GM12878 (cell line): ENCODE results near the gene DGKI. TPM values are rescaled to one million over a fixed set of nuclear protein-coding genes. Genes with fewer than 3 reads are reported as not detected.

ENCODE experiments used
- ATAC-seq: fragments of 200-7000 bp; cut with Tn5 transposase; 3 replicates; pipeline ENCODE4 v1.9.1; 2020; ENCODE audit warnings: mild to moderate bottlenecking, moderate library complexity
- BruUV-seq: library from RNA; stranded (reverse); fragments of 400-500 nt; replicated peaks from 2 replicates; lab custom pipeline; 2021; lab: Mats Ljungman, UMichigan
- CTCF ChIA-PET: fragments of 300-600 bp; sonication (Branson Sonifier 250); formaldehyde crosslinking; extraction: SDS; loops from one replicate; lab custom pipeline; 2021; ENCODE audit warnings: inconsistent platforms; lab: Yijun Ruan, JAX
- POLR2A ChIA-PET: fragments of 350-600 bp; formaldehyde crosslinking; extraction: SDS; loops from one replicate; lab custom pipeline; 2021; ENCODE audit warnings: inconsistent platforms; lab: Charles Lee
- RAD21 ChIA-PET: fragments of 300-600 bp; sonication (Branson Sonifier 250); formaldehyde crosslinking; loops from one replicate; lab custom pipeline; 2023; ENCODE audit warnings: antibody characterized with exemption; ENCODE audit not compliant: unreplicated experiment; lab: Charles Lee
- SMC1A ChIA-PET: fragments of 300-600 bp; sonication (Branson Sonifier 250); formaldehyde crosslinking; loops from one replicate; lab custom pipeline; 2023; ENCODE audit not compliant: unreplicated experiment, uncharacterized antibody; lab: Charles Lee
- DNase-seq: peaks from one replicate; pipeline ENCODE4 v3.0.0-alpha.2; 2011; ENCODE audit warnings: low read depth, low spot score
- FAIRE-seq: peaks from 3 replicates; lab custom pipeline; 2011; peaks lifted over from hg19 to GRCh38; lab: Jason Lieb, UNC
- H2AFZ ChIP-seq: 2 replicates; pipeline ENCODE4 v1.6.0; 2011; ENCODE audit warnings: low read depth, low read length, control low read depth; ENCODE audit not compliant: control insufficient read depth
- H3K27ac ChIP-seq: 2 replicates; pipeline ENCODE4 v1.5.1; 2011; ENCODE audit warnings: control low read depth; ENCODE audit not compliant: control insufficient read depth, insufficient read depth
- H3K27me3 ChIP-seq, 2 experiments: replicated peaks in 1 of 2; 2 replicates each; pipeline versions ENCODE4 v1.6.0 to v1.6.1; 2011; ENCODE audit warnings: low read length in 1 of 2; ENCODE audit not compliant: control insufficient read depth in 2 of 2, insufficient read depth in 2 of 2
- H3K36me3 ChIP-seq, 2 experiments: 2 replicates each; pipeline ENCODE4 v1.5.1; 2011; ENCODE audit warnings: low read length in 1 of 2; ENCODE audit not compliant: control insufficient read depth in 2 of 2, insufficient read depth in 2 of 2
- H3K4me1 ChIP-seq: 2 replicates; pipeline ENCODE4 v1.6.1; 2011; ENCODE audit warnings: mild to moderate bottlenecking, low read length, moderate library complexity, mixed read lengths; ENCODE audit not compliant: control insufficient read depth, insufficient read depth
- H3K4me2 ChIP-seq: 2 replicates; pipeline ENCODE4 v1.6.0; 2011; ENCODE audit warnings: control low read depth; ENCODE audit not compliant: control insufficient read depth, insufficient read depth
- H3K4me3 ChIP-seq: fragments of 200-600 bp; sonication (generic); 2 replicates; pipeline ENCODE4 v1.5.1; 2016
- H3K79me2 ChIP-seq: 2 replicates; pipeline ENCODE4 v1.6.0; 2011; ENCODE audit warnings: low read length; ENCODE audit not compliant: control insufficient read depth, insufficient read depth
- H3K9ac ChIP-seq: 2 replicates; pipeline ENCODE4 v1.8.0; 2011; ENCODE audit warnings: low read length, control low read depth, mixed read lengths; ENCODE audit not compliant: control insufficient read depth, insufficient read depth
- H3K9me3 ChIP-seq: replicated peaks from 3 replicates; pipeline ENCODE4 v1.5.1; 2011; ENCODE audit warnings: mild to moderate bottlenecking, low read length; ENCODE audit not compliant: control insufficient read depth, insufficient read depth
- H4K20me1 ChIP-seq: 2 replicates; pipeline ENCODE4 v1.6.0; 2011; ENCODE audit not compliant: control insufficient read depth, insufficient read depth
- ATF3 ChIP-seq: IDR thresholded peaks from 2 replicates; pipeline ENCODE4 v1.6.1; 2011; ENCODE audit warnings: low read depth, mild to moderate bottlenecking, low read length, moderate library complexity, borderline replicate concordance; ENCODE audit errors: extremely low read depth
- ATF7 ChIP-seq: fragments of 450-650 bp; IDR thresholded peaks from 2 replicates; pipeline ENCODE4 v1.6.1; 2016; ENCODE audit warnings: low read depth, mild to moderate bottlenecking
- CBX5 ChIP-seq: sonication (generic); IDR thresholded peaks from 2 replicates; pipeline ENCODE4 v1.6.1; 2016; ENCODE audit warnings: low read depth, moderate library complexity, mild to moderate bottlenecking, inconsistent platforms
- GABPA ChIP-seq: IDR thresholded peaks from 2 replicates; pipeline ENCODE4 v1.6.1; 2014; ENCODE audit warnings: antibody characterized with exemption, low read depth, mild to moderate bottlenecking, inconsistent platforms
- IKZF1 ChIP-seq: fragments of 450-650 bp; conservative IDR thresholded peaks from 2 replicates; pipeline ENCODE4 v1.6.1; 2017; ENCODE audit warnings: antibody characterized with exemption, mild to moderate bottlenecking
- NFXL1 ChIP-seq: fragments of 450-650 bp; IDR thresholded peaks from 2 replicates; pipeline ENCODE4 v1.6.1; 2017; ENCODE audit warnings: antibody characterized with exemption, mild to moderate bottlenecking, borderline replicate concordance
- RAD51 ChIP-seq: fragments of 450-650 bp; IDR thresholded peaks from 2 replicates; pipeline ENCODE4 v1.6.1; 2016; ENCODE audit warnings: moderate library complexity, mild to moderate bottlenecking, inconsistent platforms
- RELA ChIP-seq: fragments of 450-650 bp; IDR thresholded peaks from 2 replicates; pipeline ENCODE4 v1.8.0; 2014; ENCODE audit warnings: borderline replicate concordance; ENCODE audit not compliant: partially characterized antibody
- SREBF1 ChIP-seq: IDR thresholded peaks from 2 replicates; pipeline ENCODE4 v1.6.1; 2012; ENCODE audit warnings: mild to moderate bottlenecking, low read length
- TBL1XR1 ChIP-seq: IDR thresholded peaks from 2 replicates; pipeline ENCODE4 v1.6.1; 2012; ENCODE audit warnings: low read depth, low read length, improper control_type of control experiment
- WRNIP1 ChIP-seq: IDR thresholded peaks from 2 replicates; pipeline ENCODE4 v1.6.1; 2011; ENCODE audit warnings: low read depth, low read length, improper control_type of control experiment, borderline replicate concordance
- ZBTB33 ChIP-seq: fragments of 450-650 bp; IDR thresholded peaks from 2 replicates; pipeline ENCODE4 v1.6.1; 2017; ENCODE audit warnings: mild to moderate bottlenecking
- in situ Hi-C: fragments of 300-500 bp; cut with MboI; formaldehyde crosslinking; loops from 9 replicates; pipeline ENCODE4 v1.14.3; 2018; ENCODE audit warnings: mixed read lengths
- intact Hi-C: fragments of 100-400 bp; cut with micrococcal nuclease; formaldehyde crosslinking; loops from one replicate; pipeline ENCODE4 v1.14.2; 2022; ENCODE audit not compliant: unreplicated experiment
- polyA plus RNA-seq, 11 experiments: library from polyadenylated mRNA; depleted of rRNA in 4 of 11; unstranded in 6 of 11; stranded (reverse) in 5 of 11; fragments of >200 nt; fragmentation: Nextera tagmentation in 4 of 11; fragmentation: Illumina TruSeq in 1 of 11; extraction: Ambion mirVana in 4 of 11; extraction: Trizol in 1 of 11; gene quantifications; 1 replicate in 1 of 11; 2 replicates in 10 of 11; pipeline versions ENCODE4 v1.2.1 to v1.2.3, GENCODE V29; 2011 to 2016; ENCODE audit warnings: inconsistent platforms in 2 of 11, missing spikeins in 2 of 11, low read depth in 1 of 11
- total RNA-seq, 4 experiments: library from RNA; depleted of rRNA in 3 of 4; stranded (reverse); fragments of >200 nt in 3 of 4; fragmentation: Illumina TruSeq in 1 of 4; extraction: Trizol in 1 of 4; gene quantifications; 2 replicates each; pipeline versions ENCODE4 v1.2.1 to v1.2.3, GENCODE V29; 2013 to 2021
- TF ChIP-seq, protein P1 (sequence below): fragments of 450-650 bp; IDR thresholded peaks from 2 replicates; pipeline ENCODE4 v1.6.1; 2017; ENCODE audit warnings: mild to moderate bottlenecking, low read depth, inconsistent platforms; ENCODE audit not compliant: poor library complexity, severe bottlenecking

The DGKI gene
- total and polyA plus RNA-seq, 10 of the 15 experiments (the other 5 are each of a cell fraction or from before 2014, with no cell fraction given), result 10.4 to 37.1 (median 22.1) TPM

- TF ChIP-seq ZBTB33 (no peak), NFXL1 (no peak), WRNIP1 (no peak), CBX5 (no peak), IKZF1 (no peak)
Observed at GRCh38 chr7:137395420-137395819, 451.4 kb downstream of the DGKI start (continued).

GRCh38 chr7:137393570-137393969 lies 453.2 kb downstream of the DGKI start:
- H3K79me2 ChIP-seq, result no peaks in the 10 kb centered on the region
- no peak overlapping the region for H3K27ac ChIP-seq
- no peak for ATAC-seq
- TF ChIP-seq ATF7, result no peak
- TF ChIP-seq, protein P1, sequence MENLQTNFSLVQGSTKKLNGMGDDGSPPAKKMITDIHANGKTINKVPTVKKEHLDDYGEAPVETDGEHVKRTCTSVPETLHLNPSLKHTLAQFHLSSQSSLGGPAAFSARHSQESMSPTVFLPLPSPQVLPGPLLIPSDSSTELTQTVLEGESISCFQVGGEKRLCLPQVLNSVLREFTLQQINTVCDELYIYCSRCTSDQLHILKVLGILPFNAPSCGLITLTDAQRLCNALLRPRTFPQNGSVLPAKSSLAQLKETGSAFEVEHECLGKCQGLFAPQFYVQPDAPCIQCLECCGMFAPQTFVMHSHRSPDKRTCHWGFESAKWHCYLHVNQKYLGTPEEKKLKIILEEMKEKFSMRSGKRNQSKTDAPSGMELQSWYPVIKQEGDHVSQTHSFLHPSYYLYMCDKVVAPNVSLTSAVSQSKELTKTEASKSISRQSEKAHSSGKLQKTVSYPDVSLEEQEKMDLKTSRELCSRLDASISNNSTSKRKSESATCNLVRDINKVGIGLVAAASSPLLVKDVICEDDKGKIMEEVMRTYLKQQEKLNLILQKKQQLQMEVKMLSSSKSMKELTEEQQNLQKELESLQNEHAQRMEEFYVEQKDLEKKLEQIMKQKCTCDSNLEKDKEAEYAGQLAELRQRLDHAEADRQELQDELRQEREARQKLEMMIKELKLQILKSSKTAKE, result no peak
- TF ChIP-seq GABPA, result no peak
- TF ChIP-seq SREBF1, result no peak
- no peak for TF ChIP-seq ATF3
- no peak for TF ChIP-seq RAD51
- TF ChIP-seq RELA, result no peak
- TF ChIP-seq TBL1XR1, result no peak
- TF ChIP-seq, all 136 proteins: peak for 0
- FAIRE-seq (no peak), DNase-seq (no peak)
- no TSS peak for BruUV-seq
- H3K9me3 ChIP-seq, result no peaks in the 10 kb centered on the region
- ChIA-PET SMC1A (interaction anchor here (1.0 to 1.6 kb wide), 2 partner anchors 13 kb away, joined by 3 to 4 read pairs; no protein-coding TSS in a partner anchor), POLR2A (no interaction called here), RAD21 (no interaction called here), CTCF (interaction anchor here (2.3 kb wide), 1 partner anchor 233 kb away, joined by 6 read pairs; no protein-coding TSS in a partner anchor)
- H3K4me3 ChIP-seq, result no peak overlapping the region
- no peaks in the 10 kb centered on the region for H3K4me1 ChIP-seq
- H3K36me3 ChIP-seq, result no peaks in the 10 kb centered on the region
- intact Hi-C loops, result no loop called here
- in situ Hi-C loops, result no loop called here
- no peak overlapping the region for H3K4me2 ChIP-seq
- no peak overlapping the region for H2AFZ ChIP-seq
- no peaks in the 10 kb centered on the region for H4K20me1 ChIP-seq
- no peak overlapping the region for H3K9ac ChIP-seq
- H3K27me3 ChIP-seq, result no peaks in the 10 kb centered on the region
